NT2/D1 (cell line): ENCODE results near the gene GTPBP10.

Source experiments
- SUZ12 ChIP-seq: IDR thresholded peaks from 2 replicates; pipeline ENCODE4 v1.6.1; 2011; ENCODE audit not compliant: insufficient read length, insufficient read depth; ENCODE audit errors: extremely low read depth
- YY1 ChIP-seq: IDR thresholded peaks from 2 replicates; pipeline ENCODE4 v1.6.1; 2011; ENCODE audit not compliant: insufficient read length, insufficient read depth
- ZNF274 ChIP-seq: IDR thresholded peaks from 2 replicates; pipeline ENCODE4 v1.6.1; 2011; ENCODE audit warnings: mild to moderate bottlenecking, low read depth, low read length

GRCh38 chr7:90320014-90320413 is 26.5 kb upstream of the GTPBP10 start:
- TF ChIP-seq YY1 = no peak
- TF ChIP-seq ZNF274 = no peak
- TF ChIP-seq SUZ12 = no peak
